HCT116 (cell line): ENCODE results near the gene SPHK1. TPM values are rescaled to one million over a fixed set of nuclear protein-coding genes. Genes with fewer than 3 reads are reported as not detected.

ENCODE experiments used
- ATAC-seq: fragments of 200-7000 bp; cut with Tn5 transposase; 2 replicates; pipeline ENCODE4 v1.9.1; 2020; ENCODE audit warnings: mild to moderate bottlenecking, moderate library complexity
- BruUV-seq: library from RNA; stranded (reverse); fragments of 400-500 nt; replicated peaks from 2 replicates; lab custom pipeline; 2021; lab: Mats Ljungman, UMichigan
- CTCF ChIA-PET: fragments of 300-600 bp; sonication (Branson Sonifier 250); formaldehyde crosslinking; loops from one replicate; lab custom pipeline; 2021; ENCODE audit warnings: antibody characterized with exemption; lab: Charles Lee
- POLR2A ChIA-PET: fragments of 300-600, 350-600 bp; sonication (Branson Sonifier 250); formaldehyde crosslinking; loops from one replicate; lab custom pipeline; 2021; ENCODE audit warnings: antibody characterized with exemption; lab: Charles Lee
- RAD21 ChIA-PET, 2 experiments: fragments of 300-600 bp; sonication (Branson Sonifier 250); formaldehyde crosslinking; loops; one replicate each; lab custom pipeline; 2023; ENCODE audit warnings: low total read pairs in 2 of 2; ENCODE audit not compliant: uncharacterized antibody in 2 of 2, unreplicated experiment in 2 of 2, low non-redundant PET in 1 of 2; lab: Charles Lee
- DNase-seq: peaks from one replicate; pipeline ENCODE4 v3.0.0-alpha.2; 2010; ENCODE audit warnings: low read depth, low spot score
- H2AFZ ChIP-seq: fragments of 200-600 bp; shearing (Covaris generic), sonication (generic); 2 replicates; pipeline ENCODE4 v1.6.1; 2017; ENCODE audit warnings: low read depth, mixed run types, mixed read lengths, antibody characterized with exemption, low read length; ENCODE audit not compliant: poor library complexity, severe bottlenecking
- H3K27ac ChIP-seq: 2 replicates; pipeline ENCODE4 v1.5.1; 2012; ENCODE audit warnings: low read depth, low read length
- H3K27me3 ChIP-seq: fragments of 200-600 bp; sonication (generic); 2 replicates; pipeline ENCODE4 v1.6.1; 2016; ENCODE audit warnings: mixed run types, low read length, mixed read lengths; ENCODE audit not compliant: insufficient read depth
- H3K36me3 ChIP-seq, 2 experiments: fragments of 200-500 bp in 1 of 2; fragments of 200-600 bp in 1 of 2; sonication (Bioruptor generic) in 1 of 2; sonication (generic) in 1 of 2; 2 replicates each; pipeline versions ENCODE4 v1.5.1 to v1.6.1; 2014 to 2016; ENCODE audit warnings: low read length in 2 of 2, inconsistent platforms in 1 of 2, mixed read lengths in 1 of 2, mixed run types in 1 of 2; ENCODE audit not compliant: insufficient read depth in 2 of 2, control insufficient read depth in 1 of 2
- H3K4me1 ChIP-seq, 2 experiments: fragments of 200-600 bp in 1 of 2; sonication (generic) in 1 of 2; 2 replicates each; pipeline versions ENCODE4 v1.5.1 to v1.6.1; 2012 to 2017; ENCODE audit warnings: low read length in 2 of 2, inconsistent platforms in 1 of 2, mild to moderate bottlenecking in 1 of 2, mixed read lengths in 1 of 2, mixed run types in 1 of 2, moderate library complexity in 1 of 2; ENCODE audit not compliant: insufficient read depth in 2 of 2, control insufficient read depth in 1 of 2
- H3K4me2 ChIP-seq: fragments of 200-600 bp; sonication (generic); 2 replicates; pipeline ENCODE4 v1.6.1; 2017; ENCODE audit warnings: mixed run types, low read length, mixed read lengths
- H3K4me3 ChIP-seq, 2 experiments: fragments of 200-600 bp in 1 of 2; sonication (generic) in 1 of 2; replicated peaks in 1 of 2; 2 replicates each; pipeline ENCODE4 v1.5.1; 2011 to 2016; ENCODE audit warnings: low read length in 2 of 2, control low read depth in 1 of 2, low read depth in 1 of 2, mild to moderate bottlenecking in 1 of 2, mixed read lengths in 1 of 2, mixed run types in 1 of 2
- H3K79me2 ChIP-seq: fragments of 200-600 bp; sonication (generic); 2 replicates; pipeline ENCODE4 v1.6.1; 2017; ENCODE audit warnings: mild to moderate bottlenecking, mixed run types, low read length, moderate library complexity, mixed read lengths; ENCODE audit not compliant: insufficient read depth
- H3K9ac ChIP-seq: fragments of 200-600 bp; sonication (generic); 2 replicates; pipeline ENCODE4 v1.6.1; 2016; ENCODE audit warnings: low read length, mixed read lengths
- H3K9me2 ChIP-seq: fragments of 200-600 bp; sonication (generic), shearing (Covaris generic); 2 replicates; pipeline ENCODE4 v1.6.1; 2017; ENCODE audit warnings: mixed run types, mild to moderate bottlenecking, moderate library complexity; ENCODE audit not compliant: insufficient read depth
- H3K9me3 ChIP-seq, 2 experiments: fragments of 200-500 bp in 1 of 2; fragments of 200-600 bp in 1 of 2; sonication (Bioruptor generic) in 1 of 2; sonication (generic) in 1 of 2; 2 replicates each; pipeline ENCODE4 v1.6.1; 2014 to 2017; ENCODE audit warnings: low read length in 2 of 2, mixed read lengths in 2 of 2, inconsistent platforms in 1 of 2, low read depth in 1 of 2, mild to moderate bottlenecking in 1 of 2, mixed run types in 1 of 2, moderate library complexity in 1 of 2; ENCODE audit not compliant: control insufficient read depth in 1 of 2, insufficient read depth in 1 of 2
- H4K20me1 ChIP-seq: fragments of 200-600 bp; sonication (generic), shearing (Covaris generic); 2 replicates; pipeline ENCODE4 v1.6.1; 2017; ENCODE audit warnings: mixed run types, mild to moderate bottlenecking, moderate library complexity; ENCODE audit not compliant: insufficient read depth
- ATF3 ChIP-seq: IDR thresholded peaks from 2 replicates; pipeline ENCODE4 v1.6.1; 2012
- CEBPB ChIP-seq: IDR thresholded peaks from 2 replicates; pipeline ENCODE4 v1.6.1; 2012; ENCODE audit warnings: low read depth
- CTCF ChIP-seq, 3 experiments: fragments of 200-600 bp in 1 of 3; sonication (generic) in 1 of 3; IDR thresholded peaks in 2 of 3; conservative IDR thresholded peaks in 1 of 3; 2 replicates each; pipeline ENCODE4 v1.5.1; 2012 to 2017; ENCODE audit warnings: low read depth in 2 of 3, low read length in 2 of 3, antibody characterized with exemption in 1 of 3, borderline replicate concordance in 1 of 3, control low read depth in 1 of 3, mild to moderate bottlenecking in 1 of 3, mixed read lengths in 1 of 3, mixed run types in 1 of 3, moderate library complexity in 1 of 3; ENCODE audit not compliant: insufficient read depth in 1 of 3
- EGR1 ChIP-seq: IDR thresholded peaks from 2 replicates; pipeline ENCODE4 v1.6.1; 2012; ENCODE audit warnings: low read depth
- ELF1 ChIP-seq: IDR thresholded peaks from 2 replicates; pipeline ENCODE4 v1.6.1; 2012; ENCODE audit warnings: low read depth, borderline replicate concordance
- EZH2 ChIP-seq: fragments of 200-600 bp; sonication (generic); IDR thresholded peaks from 2 replicates; pipeline ENCODE4 v1.6.1; 2017; ENCODE audit warnings: antibody characterized with exemption, mixed run types
- EZH2phosphoT487 ChIP-seq: fragments of 200-600 bp; IDR thresholded peaks from 2 replicates; pipeline ENCODE4 v1.6.1; 2018; ENCODE audit warnings: antibody characterized with exemption, borderline replicate concordance
- FOSL1 ChIP-seq: IDR thresholded peaks from 2 replicates; pipeline ENCODE4 v1.6.1; 2012; ENCODE audit warnings: low read depth
- JUND ChIP-seq: IDR thresholded peaks from 2 replicates; pipeline ENCODE4 v1.6.1; 2012
- POLR2AphosphoS5 ChIP-seq: IDR thresholded peaks from 2 replicates; pipeline ENCODE4 v1.6.1; 2011; ENCODE audit warnings: mild to moderate bottlenecking, low read depth, low read length, moderate library complexity
- RAD21 ChIP-seq: IDR thresholded peaks from 2 replicates; pipeline ENCODE4 v1.6.1; 2012; ENCODE audit warnings: low read depth, mild to moderate bottlenecking
- REST ChIP-seq: IDR thresholded peaks from 2 replicates; pipeline ENCODE4 v1.6.1; 2012; ENCODE audit warnings: low read depth
- SP1 ChIP-seq: IDR thresholded peaks from 2 replicates; pipeline ENCODE4 v1.6.1; 2012; ENCODE audit warnings: low read depth
- YY1 ChIP-seq: IDR thresholded peaks from 2 replicates; pipeline ENCODE4 v1.6.1; 2011; ENCODE audit warnings: low read length, low read depth, moderate library complexity, mild to moderate bottlenecking; ENCODE audit not compliant: insufficient replicate concordance; ENCODE audit errors: extremely low read depth
- ZBTB33 ChIP-seq: IDR thresholded peaks from 2 replicates; pipeline ENCODE4 v1.6.1; 2011; ENCODE audit warnings: mild to moderate bottlenecking, low read length, moderate library complexity; ENCODE audit not compliant: insufficient replicate concordance; ENCODE audit errors: extremely low read depth
- intact Hi-C: fragments of 100-400 bp; cut with micrococcal nuclease; formaldehyde crosslinking; loops from 2 replicates; pipeline ENCODE4 v1.10.0; 2022
- total RNA-seq: library from RNA; stranded (reverse); gene quantifications from one replicate; pipeline ENCODE4 v1.2.1, GENCODE V29; 2021; ENCODE audit not compliant: unreplicated experiment

The SPHK1 gene
- total RNA-seq, 1 experiment from 2014 or later, result 4.6 TPM

GRCh38 chr17:76366247-76366646 lies 18.2 kb upstream of the SPHK1 start:
- Histone ChIP-seq H3K9me3 (no peaks in the 10 kb centered on the region), H3K9me2 (no peaks in the 10 kb centered on the region), H2AFZ (no peak overlapping the region), H4K20me1 (no peaks in the 10 kb centered on the region), H3K4me3 (no peak overlapping the region), H3K4me2 (0 out of 2 replicates have a peak overlapping the region, but pooled peaks have one; percentile 47), H3K4me1 (peaks cover 10 to 24% of the 10 kb centered on the region in 2 experiments; a peak in 3 of 4 replicates), H3K9ac (no peak overlapping the region), H3K36me3 (no peaks in the 10 kb centered on the region), H3K27ac (no peak overlapping the region), H3K27me3 (no peaks in the 10 kb centered on the region), H3K79me2 (no peaks in the 10 kb centered on the region)
- ATAC-seq (no peak), DNase-seq (no peak)
- TF ChIP-seq ZBTB33 (no peak), YY1 (no peak), POLR2AphosphoS5 (no peak), RAD21 (no peak), REST (no peak), ELF1 (no peak), ATF3 (no peak), EGR1 (no peak), EZH2 (no peak), JUND (no peak), SP1 (no peak), CEBPB (no peak), EZH2phosphoT487 (no peak), FOSL1 (no peak), CTCF (IDR thresholded peaks at IDR 0.05 in 2 of 3, conservative IDR thresholded peaks at IDR 0.05 in 1 of 3; ENCODE audit: borderline replicate concordance in 1 of 3, insufficient read depth in 1 of 3, low read depth in 2 of 3, low read length in 2 of 3) (no peak)
- ChIA-PET CTCF (interaction anchor here (0.5 to 3.5 kb wide), 23 partner anchors 8 to 258 kb away, joined by 3 to 64 read pairs (median 5); partner anchors contain the start of genes PRPSAP1 and SPHK1), POLR2A (interaction anchor here (0.7 to 0.8 kb wide), 2 partner anchors 11 to 19 kb away, joined by 3 read pairs; no protein-coding TSS in a partner anchor), RAD21 (interaction anchor here (1.0 to 2.4 kb wide), 4 partner anchors 18 to 92 kb away, joined by 3 to 9 read pairs (median 3); partner anchors contain the start of gene SPHK1 (in 1 of the 2))
- intact Hi-C loops, result no loop called here
- no TSS peak for BruUV-seq
